Skeletal muscle satellite cell (primary cell): ENCODE results near the gene MGST3.
"Not testable (repeated sequence)": the region's sequence is repeated elsewhere in the genome, so short reads cannot be mapped to it uniquely, and the experiment has no call there.

Experiments
- H3K27me3 ChIP-seq: 2 replicates; pipeline ENCODE4 v1.7.0; 2013; ENCODE audit warnings: low read length; ENCODE audit not compliant: control insufficient read depth, insufficient read depth
- H3K36me3 ChIP-seq: 2 replicates; pipeline ENCODE4 v1.7.0; 2013; ENCODE audit warnings: mild to moderate bottlenecking, control low read depth, low read length; ENCODE audit not compliant: insufficient read depth
- H3K4me1 ChIP-seq: 2 replicates; pipeline ENCODE4 v1.7.0; 2013; ENCODE audit warnings: low read length; ENCODE audit not compliant: control insufficient read depth, insufficient read depth
- H3K4me2 ChIP-seq: 2 replicates; pipeline ENCODE4 v1.7.0; 2013; ENCODE audit warnings: mild to moderate bottlenecking, low read length
- H3K4me3 ChIP-seq: 2 replicates; pipeline ENCODE4 v1.7.0; 2013; ENCODE audit warnings: low read length
- H3K9ac ChIP-seq: 2 replicates; pipeline ENCODE4 v1.7.0; 2013; ENCODE audit warnings: mild to moderate bottlenecking, low read depth, low read length, moderate library complexity
- H3K9me3 ChIP-seq: replicated peaks from 2 replicates; pipeline ENCODE4 v1.7.0; 2013; ENCODE audit warnings: mild to moderate bottlenecking, control low read depth, low read length

The MGST3 gene

DNA sequence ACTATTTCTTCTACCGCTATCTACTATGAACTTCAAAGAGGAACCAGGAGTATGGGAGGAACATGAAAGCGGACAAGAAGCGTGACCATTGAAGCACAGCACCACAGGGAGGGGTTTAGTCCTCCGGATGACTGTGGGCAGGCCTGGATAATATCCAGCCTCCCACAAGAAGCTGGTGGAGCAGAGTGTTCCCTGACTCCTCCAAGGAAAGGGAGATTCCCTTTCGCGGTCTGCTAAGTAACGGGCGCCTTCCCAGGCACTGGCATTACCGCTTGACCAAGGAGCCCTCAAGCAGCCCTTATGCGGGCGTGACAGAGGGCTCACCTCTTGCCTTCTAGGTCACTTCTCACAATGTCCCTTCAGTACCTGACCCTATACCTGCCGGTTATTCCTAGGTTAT, 24.4 kb upstream of the MGST3 start:
- H3K9ac ChIP-seq, H3K36me3 ChIP-seq, H3K9me3 ChIP-seq, H3K4me3 ChIP-seq, H3K4me2 ChIP-seq, H3K4me1 ChIP-seq: not testable (repeated sequence)
- peaks cover 11% of the 10 kb centered on the region for H3K27me3 ChIP-seq

GRCh38 chr1:165610866-165611265, 20.2 kb upstream of the MGST3 start:
- Histone ChIP-seq H3K36me3 (no peaks in the 10 kb centered on the region), H3K4me2 (no peak overlapping the region), H3K9me3 (no peaks in the 10 kb centered on the region), H3K27me3 (peaks cover 8% of the 10 kb centered on the region), H3K4me1 (no peaks in the 10 kb centered on the region), H3K9ac (no peak overlapping the region), H3K4me3 (no peak overlapping the region)

- no peaks in the 10 kb centered on the region for H3K4me1 ChIP-seq
- H3K9ac ChIP-seq = no peak overlapping the region
- no peak overlapping the region for H3K4me3 ChIP-seq
- no peaks in the 10 kb centered on the region for H3K9me3 ChIP-seq
- no peaks in the 10 kb centered on the region for H3K36me3 ChIP-seq
- H3K4me2 ChIP-seq = no peak overlapping the region
- H3K27me3 ChIP-seq = peaks cover 15% of the 10 kb centered on the region
Measured at GRCh38 chr1:165612062-165612461, 19.0 kb upstream of the MGST3 start.

DNA sequence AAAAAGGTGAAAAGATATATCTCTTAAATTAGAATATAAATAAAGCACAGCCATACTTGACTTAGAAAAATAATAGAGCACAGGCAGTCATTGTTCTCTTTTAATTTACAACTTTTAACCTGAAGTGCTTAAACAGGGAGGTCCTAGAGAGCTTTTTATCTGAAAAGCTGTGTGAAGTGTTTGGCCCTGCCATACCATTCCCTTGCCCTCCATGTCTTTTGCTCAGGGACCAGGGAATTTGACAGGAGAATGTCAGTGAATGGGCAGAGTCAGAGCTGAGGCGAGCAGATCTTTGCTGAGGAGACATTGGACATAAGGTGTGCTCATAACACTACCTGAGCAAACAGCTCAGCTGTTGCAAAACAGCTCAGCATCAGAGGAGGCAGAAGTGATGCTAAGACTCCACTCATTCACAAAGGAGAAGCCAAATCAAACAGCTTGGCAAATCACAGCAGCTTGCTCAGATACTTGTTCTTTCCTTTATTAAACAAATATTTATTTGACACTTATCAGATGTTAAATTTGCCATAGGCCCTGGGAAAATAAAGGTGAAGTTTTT, 14.9 kb upstream of the MGST3 start:
- no peak overlapping the region for H3K4me2 ChIP-seq
- H3K27me3 ChIP-seq = peaks cover 22% of the 10 kb centered on the region
- H3K9me3 ChIP-seq = no peaks in the 10 kb centered on the region
- H3K4me1 ChIP-seq = no peaks in the 10 kb centered on the region
- no peaks in the 10 kb centered on the region for H3K36me3 ChIP-seq
- no peak overlapping the region for H3K9ac ChIP-seq
- no peak overlapping the region for H3K4me3 ChIP-seq

DNA sequence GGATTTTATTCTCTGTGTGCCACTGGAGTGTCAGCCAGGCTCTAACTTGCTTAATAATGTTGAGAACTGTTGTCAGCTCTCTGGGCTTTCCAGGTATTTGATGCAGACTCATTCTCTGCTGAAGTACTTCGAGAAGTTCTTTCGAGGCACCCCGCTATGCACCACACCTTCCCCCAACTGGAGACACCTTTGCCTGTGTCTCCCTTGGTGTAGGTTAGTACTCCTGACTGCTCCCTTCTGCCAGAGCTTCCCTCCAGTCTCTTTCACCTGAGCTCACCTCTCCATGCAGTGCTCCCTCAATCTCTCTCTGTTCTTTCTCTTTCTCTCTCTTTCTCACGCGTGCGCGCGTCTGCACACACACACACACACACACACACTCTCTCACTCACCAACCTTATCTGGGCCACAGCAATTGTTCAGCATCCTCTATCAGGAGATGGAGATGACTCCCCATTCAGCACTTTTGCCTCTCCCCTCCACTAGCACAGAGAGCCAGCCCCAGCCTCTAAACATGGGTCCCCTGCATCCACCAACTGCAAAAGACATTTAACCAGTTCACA, 14.0 kb upstream of the MGST3 start:
- Histone ChIP-seq H3K4me2 (no peak overlapping the region), H3K4me3 (no peak overlapping the region), H3K9ac (no peak overlapping the region), H3K27me3 (peaks cover 22% of the 10 kb centered on the region), H3K36me3 (no peaks in the 10 kb centered on the region), H3K4me1 (no peaks in the 10 kb centered on the region), H3K9me3 (no peaks in the 10 kb centered on the region)

- peaks cover 32% of the 10 kb centered on the region for H3K27me3 ChIP-seq
- no peak overlapping the region for H3K4me2 ChIP-seq
Measured at GRCh38 chr1:165619647-165620151, 11.3 kb upstream of the MGST3 start.

DNA sequence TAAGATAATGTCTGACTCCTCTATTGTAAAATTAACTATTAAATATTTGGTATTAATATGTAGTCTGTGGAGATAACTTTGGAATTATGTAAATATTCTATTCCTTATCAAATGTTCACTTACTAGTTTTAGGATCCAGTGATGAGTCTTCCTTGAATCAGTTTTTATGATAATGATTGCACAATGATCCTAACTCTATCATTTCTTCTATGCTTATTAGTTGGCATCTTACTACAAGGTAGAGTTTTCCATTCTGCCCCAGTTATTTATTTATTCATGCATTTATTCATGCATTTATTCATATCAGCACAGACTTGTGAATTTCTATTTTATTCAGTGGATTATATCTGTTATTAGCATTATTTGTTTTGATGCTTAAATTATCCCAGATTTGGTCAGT, 7.4 kb upstream of the MGST3 start:
- Histone ChIP-seq H3K9me3 (no peaks in the 10 kb centered on the region), H3K4me3 (no peak overlapping the region), H3K36me3 (no peaks in the 10 kb centered on the region), H3K4me2 (no peak overlapping the region), H3K27me3 (peaks cover 23% of the 10 kb centered on the region), H3K9ac (no peak overlapping the region), H3K4me1 (no peaks in the 10 kb centered on the region)

More at GRCh38 chr1:165619647-165620151, 11.3 kb upstream of the MGST3 start:
- no peaks in the 10 kb centered on the region for H3K4me1 ChIP-seq
- no peaks in the 10 kb centered on the region for H3K9me3 ChIP-seq
- no peak overlapping the region for H3K4me3 ChIP-seq
- H3K9ac ChIP-seq = no peak overlapping the region
- H3K36me3 ChIP-seq = no peaks in the 10 kb centered on the region

GRCh38 chr1:165624441-165624840, 6.6 kb upstream of the MGST3 start:
- Histone ChIP-seq H3K4me3 (no peak overlapping the region), H3K9ac (no peak overlapping the region), H3K9me3 (no peaks in the 10 kb centered on the region), H3K36me3 (no peaks in the 10 kb centered on the region), H3K4me1 (no peaks in the 10 kb centered on the region), H3K4me2 (no peak overlapping the region), H3K27me3 (peaks cover 23% of the 10 kb centered on the region)

DNA sequence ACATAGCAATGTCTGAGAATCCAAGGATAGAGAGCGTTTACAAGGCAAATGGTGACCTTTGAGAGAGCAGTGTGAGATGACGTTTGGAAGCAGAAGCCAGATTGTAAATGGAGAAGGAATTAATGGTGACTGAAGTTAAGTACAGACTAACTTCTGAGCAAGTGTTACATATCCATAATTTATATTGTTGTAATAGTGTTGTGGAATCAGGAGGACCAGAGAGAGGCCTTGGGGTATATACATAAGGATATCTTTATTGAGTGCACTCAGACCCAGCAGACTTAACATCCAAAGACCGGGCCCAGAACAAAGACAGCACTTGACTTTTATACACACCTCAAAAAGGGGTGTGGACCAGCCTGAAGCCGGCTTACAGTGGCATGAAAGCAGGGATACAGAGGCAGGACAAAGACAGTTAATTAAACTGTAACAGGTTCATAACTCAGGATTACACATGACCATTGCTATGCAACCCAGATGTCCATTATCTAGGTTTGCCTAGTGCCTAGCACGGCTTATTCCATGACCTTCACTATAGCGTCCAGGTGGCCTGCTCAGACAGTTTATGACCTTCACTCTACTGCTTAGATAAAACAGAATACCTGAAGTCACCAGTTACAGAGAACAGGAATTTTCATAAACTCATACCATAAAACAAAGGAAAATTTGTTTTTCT, 2.7 kb upstream of the MGST3 start:
- Histone ChIP-seq H3K4me3 (no peak overlapping the region), H3K36me3 (no peaks in the 10 kb centered on the region), H3K27me3 (peaks cover 9% of the 10 kb centered on the region), H3K4me2 (no peak overlapping the region), H3K4me1 (peaks cover 13% of the 10 kb centered on the region), H3K9ac (no peak overlapping the region), H3K9me3 (no peaks in the 10 kb centered on the region)

DNA sequence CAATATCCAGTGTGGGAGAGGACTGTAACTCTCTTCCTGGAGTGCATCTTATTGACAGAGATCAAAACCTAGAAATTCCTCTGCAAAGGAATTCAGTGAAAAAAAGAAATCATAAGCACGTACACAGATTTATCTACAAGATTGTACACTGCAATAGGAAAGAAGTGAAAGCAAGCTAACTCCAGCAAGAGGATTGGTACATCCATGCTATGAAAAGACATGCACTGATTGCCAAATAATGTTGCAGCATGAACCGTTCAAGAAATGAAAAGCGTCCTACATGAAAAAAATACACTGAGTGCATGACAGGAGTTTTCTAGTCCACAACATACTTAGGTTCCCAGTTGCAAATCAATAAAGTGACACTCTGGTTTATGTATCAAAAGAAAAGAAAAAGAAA, 1.9 kb upstream of the MGST3 start:
- H3K27me3 ChIP-seq = peaks cover 5% of the 10 kb centered on the region
- no peaks in the 10 kb centered on the region for H3K9me3 ChIP-seq
- no peak overlapping the region for H3K4me3 ChIP-seq
- peaks cover 22% of the 10 kb centered on the region for H3K4me1 ChIP-seq
- H3K9ac ChIP-seq = no peak overlapping the region
- H3K36me3 ChIP-seq = no peaks in the 10 kb centered on the region
- no peak overlapping the region for H3K4me2 ChIP-seq

GRCh38 chr1:165629848-165630628, 996 bp upstream of the MGST3 start:
- no peaks in the 10 kb centered on the region for H3K9me3 ChIP-seq
- H3K4me3 ChIP-seq = peak overlapping the region; percentile 99
- H3K36me3 ChIP-seq = no peaks in the 10 kb centered on the region
- peaks cover 24% of the 10 kb centered on the region for H3K4me1 ChIP-seq
- peak overlapping the region; percentile 96 for H3K9ac ChIP-seq
- peak overlapping the region; percentile 91 for H3K4me2 ChIP-seq
- no peaks in the 10 kb centered on the region for H3K27me3 ChIP-seq
